Hepatocyte (in vitro differentiated cells): ENCODE measurements around the gene SLC22A23.

Source experiments
- CTCF ChIP-seq: fragments of 200-600 bp; sonication (generic); IDR thresholded peaks from 2 replicates; pipeline ENCODE4 v1.5.1; 2016; ENCODE audit warnings: antibody characterized with exemption, mild to moderate bottlenecking; ENCODE audit not compliant: poor library complexity
- EZH2 ChIP-seq: fragments of 200-600 bp; sonication (generic); IDR thresholded peaks from 2 replicates; pipeline ENCODE4 v1.6.1; 2016; ENCODE audit warnings: antibody characterized with exemption, mild to moderate bottlenecking, borderline replicate concordance

GRCh38 chr6:3381233-3381921 is 75.5 kb downstream of the SLC22A23 start:
- TF ChIP-seq CTCF (no peak), EZH2 (no peak)
